Gastrocnemius medialis (tissue), 4 donors: Measurements from ENCODE around the gene IDH2.

Experiments
- CTCF ChIP-seq, 5 experiments: fragments of 450-650 bp in 3 of 5; fragments of 200-600 bp in 2 of 5; sonication (generic) in 2 of 5; IDR thresholded peaks in 4 of 5; conservative IDR thresholded peaks in 1 of 5; 1 replicate in 4 of 5; 2 replicates in 1 of 5; pipeline ENCODE4 v1.5.1; 2016 to 2019; ENCODE audit warnings: antibody characterized with exemption in 5 of 5, mild to moderate bottlenecking in 3 of 5, moderate library complexity in 3 of 5
- POLR2A ChIP-seq, 2 donors: fragments of 450-650 bp; IDR thresholded peaks; one replicate each; pipeline ENCODE4 v1.6.1; 2017; ENCODE audit warnings: antibody characterized with exemption in 2 of 2, mild to moderate bottlenecking in 2 of 2, moderate library complexity in 2 of 2

- TF ChIP-seq CTCF (IDR thresholded peaks at IDR 0.05 in 4 of 5, conservative IDR thresholded peaks at IDR 0.05 in 1 of 5) (no peak), POLR2A (IDR thresholded peaks at IDR 0.05) (no peak)
Measured at GRCh38 chr15:90126596-90127435, 24.5 kb upstream of the IDH2 start.
